Activated CD4-positive, CD25-positive, alpha-beta regulatory T cell (primary cell): ENCODE measurements around the gene NOL3.

Experiments
- DNase-seq, 4 experiments: peaks; one replicate each; lab custom pipeline; 2025; lab: John Stamatoyannopoulos, UW

Gene NOL3

GRCh38 chr16:67155295-67156142 lies 14.8 kb upstream of the NOL3 start:
- DNase-seq: peak; percentile 54 to 68 (median 68)

GRCh38 chr16:67156143-67156844 lies 14.0 kb upstream of the NOL3 start:
- no peak for DNase-seq

GRCh38 chr16:67157106-67157748 lies 13.1 kb upstream of the NOL3 start:
- DNase-seq: no peak

GRCh38 chr16:67157892-67158635 lies 12.3 kb upstream of the NOL3 start:
- DNase-seq: no peak

- DNase-seq: peak; percentile 39 to 63 (median 54)
Measured at GRCh38 chr16:67158637-67159600, 11.4 kb upstream of the NOL3 start.

- DNase-seq: no peak
Measured at GRCh38 chr16:67161595-67162058, 8.7 kb upstream of the NOL3 start.

GRCh38 chr16:67162506-67163163 lies 7.7 kb upstream of the NOL3 start:
- no peak for DNase-seq

GRCh38 chr16:67163164-67163998 lies 7.0 kb upstream of the NOL3 start:
- DNase-seq: no peak

GRCh38 chr16:67163999-67164558 lies 6.3 kb upstream of the NOL3 start:
- no peak for DNase-seq

GRCh38 chr16:67164599-67165061 lies 5.7 kb upstream of the NOL3 start, which contains the start of gene HSF4:
Gene HSF4, plus strand, starts transcription at chr16:67164745. Its CDS starts 67 bp downstream, at chr16:67164812.
- DNase-seq: no peak

GRCh38 chr16:67165121-67166078 lies 4.9 kb upstream of the NOL3 start:
- no peak for DNase-seq

- no peak for DNase-seq
Measured at GRCh38 chr16:67166110-67166547, 4.2 kb upstream of the NOL3 start.

GRCh38 chr16:67166598-67167168 lies 3.7 kb upstream of the NOL3 start:
- no peak for DNase-seq

- no peak for DNase-seq
Measured at GRCh38 chr16:67167588-67167987, 2.8 kb upstream of the NOL3 start.

- no peak for DNase-seq
Measured at GRCh38 chr16:67169011-67169451, 1.3 kb upstream of the NOL3 start.

- DNase-seq: no peak
Measured at GRCh38 chr16:67169642-67170167, 633 bp upstream of the NOL3 start.
